GM12872 (cell line): ENCODE data around the gene ACYP1.

Experiments used
- TF ChIP-seq, protein P1 (sequence below): IDR thresholded peaks from 3 replicates; pipeline ENCODE4 v1.5.1; 2011; ENCODE audit warnings: low read depth, mild to moderate bottlenecking, low read length, moderate library complexity; ENCODE audit not compliant: insufficient read depth

Gene ACYP1

DNA sequence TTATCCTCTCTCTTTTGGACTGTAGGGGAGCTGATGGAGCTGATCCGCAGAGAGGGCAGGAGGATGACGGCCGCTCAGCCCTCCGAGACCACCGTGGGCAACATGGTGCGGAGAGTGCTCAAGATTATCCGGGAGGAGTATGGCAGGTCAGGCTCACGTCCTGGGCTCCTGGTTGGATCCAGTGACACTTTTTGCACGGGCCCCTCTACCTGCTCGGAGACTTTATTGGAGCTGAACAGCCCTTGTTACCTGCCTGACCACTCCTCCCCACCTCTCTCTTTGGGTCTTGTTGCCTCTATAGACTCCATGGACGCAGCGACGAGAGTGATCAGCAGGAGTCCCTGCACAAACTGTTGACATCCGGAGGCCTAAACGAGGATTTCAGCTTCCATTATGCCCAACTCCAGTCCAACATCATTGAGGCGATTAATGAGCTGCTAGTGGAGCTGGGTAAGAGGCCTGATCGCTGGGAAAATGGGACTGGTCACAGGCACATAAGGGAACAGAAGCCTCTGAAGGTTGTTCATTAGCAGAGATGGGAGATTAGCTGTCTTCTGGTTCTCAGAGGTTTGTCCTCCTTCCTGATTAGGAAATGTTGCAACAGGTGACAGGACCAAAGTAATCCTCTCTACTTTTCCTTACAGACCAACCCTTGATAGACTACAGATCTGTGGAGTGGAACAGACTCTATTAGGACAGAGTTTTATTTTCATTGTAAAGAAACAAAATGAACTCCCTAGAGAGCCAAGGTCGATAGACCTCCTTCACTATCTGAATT lies 60.4 kb downstream of the ACYP1 start:
- TF ChIP-seq, protein P1, sequence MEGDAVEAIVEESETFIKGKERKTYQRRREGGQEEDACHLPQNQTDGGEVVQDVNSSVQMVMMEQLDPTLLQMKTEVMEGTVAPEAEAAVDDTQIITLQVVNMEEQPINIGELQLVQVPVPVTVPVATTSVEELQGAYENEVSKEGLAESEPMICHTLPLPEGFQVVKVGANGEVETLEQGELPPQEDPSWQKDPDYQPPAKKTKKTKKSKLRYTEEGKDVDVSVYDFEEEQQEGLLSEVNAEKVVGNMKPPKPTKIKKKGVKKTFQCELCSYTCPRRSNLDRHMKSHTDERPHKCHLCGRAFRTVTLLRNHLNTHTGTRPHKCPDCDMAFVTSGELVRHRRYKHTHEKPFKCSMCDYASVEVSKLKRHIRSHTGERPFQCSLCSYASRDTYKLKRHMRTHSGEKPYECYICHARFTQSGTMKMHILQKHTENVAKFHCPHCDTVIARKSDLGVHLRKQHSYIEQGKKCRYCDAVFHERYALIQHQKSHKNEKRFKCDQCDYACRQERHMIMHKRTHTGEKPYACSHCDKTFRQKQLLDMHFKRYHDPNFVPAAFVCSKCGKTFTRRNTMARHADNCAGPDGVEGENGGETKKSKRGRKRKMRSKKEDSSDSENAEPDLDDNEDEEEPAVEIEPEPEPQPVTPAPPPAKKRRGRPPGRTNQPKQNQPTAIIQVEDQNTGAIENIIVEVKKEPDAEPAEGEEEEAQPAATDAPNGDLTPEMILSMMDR = no peak
